Heart left ventricle (tissue), 16 donors: ENCODE measurements around the gene ALDOA. TPM values are rescaled to one million over a fixed set of nuclear protein-coding genes. Genes with fewer than 3 reads are reported as not detected.

Source experiments
- ATAC-seq, 4 donors: fragments of 200-7000 bp; cut with Tn5 transposase; one replicate each; pipeline ENCODE4 v1.9.1; 2020 to 2022; ENCODE audit warnings: moderate library complexity in 4 of 4, mild to moderate bottlenecking in 3 of 4, moderate number of reproducible peaks in 1 of 4
- DNase-seq, 5 donors: peaks; one replicate each; pipeline ENCODE4 v3.0.0-alpha.2; 2020
- H3K27ac ChIP-seq, 12 donors: fragments of 200-600 bp; sonication (generic) in 4 of 12; one replicate each; pipeline versions ENCODE4 v1.5.0 to v1.8.0; 2016 to 2022; ENCODE audit warnings: mild to moderate bottlenecking in 2 of 12
- H3K27me3 ChIP-seq, 9 donors: fragments of 200-600 bp; sonication (generic) in 2 of 9; one replicate each; pipeline versions ENCODE4 v1.5.1 to v1.8.0; 2016 to 2022; ENCODE audit warnings: mild to moderate bottlenecking in 3 of 9
- H3K36me3 ChIP-seq, 9 donors: fragments of 200-600 bp; sonication (generic) in 2 of 9; one replicate each; pipeline versions ENCODE4 v1.5.0 to v1.8.0; 2018 to 2022; ENCODE audit warnings: mild to moderate bottlenecking in 2 of 9
- H3K4me1 ChIP-seq, 12 donors: fragments of 200-600 bp; sonication (generic) in 4 of 12; one replicate each; pipeline versions ENCODE4 v1.5.0 to v1.8.0; 2016 to 2022; ENCODE audit warnings: mild to moderate bottlenecking in 3 of 12
- H3K4me3 ChIP-seq, 12 donors: fragments of 200-600 bp; sonication (generic) in 4 of 12; one replicate each; pipeline versions ENCODE4 v1.5.0 to v1.8.0; 2017 to 2022; ENCODE audit warnings: mild to moderate bottlenecking in 9 of 12, moderate library complexity in 4 of 12
- H3K9me3 ChIP-seq, 12 donors: fragments of 200-600 bp; sonication (generic) in 4 of 12; one replicate each; pipeline versions ENCODE4 v1.5.0 to v1.8.0; 2016 to 2022; ENCODE audit warnings: mild to moderate bottlenecking in 1 of 12
- POLR2A ChIP-seq, 2 donors: fragments of 450-650 bp; IDR thresholded peaks; one replicate each; pipeline ENCODE4 v1.6.1; 2017; ENCODE audit warnings: antibody characterized with exemption in 2 of 2, mild to moderate bottlenecking in 2 of 2, moderate library complexity in 2 of 2
- WGBS, 4 donors: extraction: QIAGEN DNeasy Blood & Tissue Kit in 2 of 4; methylation state at CpG; one replicate each; pipeline versions ENCODE4 v1.1.5 to v1.1.7; 2013 to 2018; 5-methylcytosine and 5-hydroxymethylcytosine counted together
- intact Hi-C, 10 donors: fragments of 100-400 bp; cut with DNase I; formaldehyde crosslinking; loops; one replicate each; pipeline versions ENCODE4 v1.11.1 to v1.14.2; 2022
- polyA plus RNA-seq, 2 donors: library from polyadenylated mRNA; stranded (reverse); fragments of 200-250 nt; gene quantifications; one replicate each; pipeline ENCODE4 v1.2.3, GENCODE V29; 2013
- total RNA-seq, 9 donors: library from RNA; depleted of rRNA in 2 of 9; stranded (reverse); fragments of >200 nt in 2 of 9; fragmentation: NEBNext Ultra II Directional in 3 of 9; extraction: Animal tissue kit (Norgen Biotek cat#: 25700) in 3 of 9; gene quantifications; one replicate each; pipeline versions ENCODE4 v1.1.0 to v1.2.4, GENCODE V29; 2016 to 2023
- TF ChIP-seq, protein P1 (sequence below), 12 donors: fragments of 200-600 bp; sonication (generic) in 4 of 12; IDR thresholded peaks; one replicate each; pipeline versions ENCODE4 v1.5.0 to v1.8.0; 2018 to 2022; ENCODE audit warnings: antibody characterized with exemption in 12 of 12, mild to moderate bottlenecking in 5 of 12
- donor health status: ischemic (EF 13 %, LVEDD 7.1; RV severe dilation, severe dysfunction).
- donor health status: healthy with polysubstance abuse.
- donor health status: DM: no; HTN: yes; CAD: no.
- donor health status: DM: no; HTN: no; CAD: no.
- donor health status: ischemic (EF 25% LVEDD 6.9; RV normal size, moderate dysfunction).
- donor health status: ischemic (EF 25% LVEDD 5.7; RV mildly dilated, moderate dysfunction).
- donor health status: healthy.
- donor health status: DM: yes; HTN: yes; CAD: no.
- donor health status: ischemic (EF 35%, LVEDD 5.7; RV mildly dilated, moderate dysfunction).
- donor health status: nonischemic (EF 11% LVEDD 7.7; RV severe dilation, severe dysfunction).
- donor health status: DM: yes; HTN: yes; CAD: no.
- donor health status: PGD.
- donor health status: ischemic (EF 29% LVEDD 5.4; RV normal size, mild dysfunction).
- donor health status: nonischemic (EF 23%, LVEDD 6.1; RV moderate dilation, normal function).

The ALDOA gene
- total and polyA plus RNA-seq, 11 donors = 2,585 to 5,076 (median 3,542) TPM

DNA sequence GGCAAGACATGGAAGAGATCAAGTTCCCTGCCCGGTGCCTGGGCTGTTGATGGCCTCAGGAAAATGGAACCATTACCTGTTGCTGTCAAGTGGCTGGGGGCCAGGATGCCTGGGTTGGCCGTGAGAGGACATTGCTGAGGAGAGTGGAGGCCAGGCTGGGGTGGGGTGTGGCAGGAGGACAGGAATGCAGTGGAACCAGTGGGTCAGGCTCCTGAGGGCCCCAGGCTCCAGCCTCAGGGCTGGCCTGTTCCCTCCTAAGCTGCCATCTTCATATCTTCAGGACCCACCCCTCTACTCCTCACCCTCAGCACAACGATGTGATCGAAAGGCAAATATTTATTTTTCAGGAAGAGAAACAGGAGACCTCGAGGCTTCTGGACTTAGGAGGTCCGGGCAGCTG, 38.9 kb downstream of the ALDOA start:
- no peak for TF ChIP-seq POLR2A (IDR thresholded peaks at IDR 0.05)
- TF ChIP-seq, protein P1, sequence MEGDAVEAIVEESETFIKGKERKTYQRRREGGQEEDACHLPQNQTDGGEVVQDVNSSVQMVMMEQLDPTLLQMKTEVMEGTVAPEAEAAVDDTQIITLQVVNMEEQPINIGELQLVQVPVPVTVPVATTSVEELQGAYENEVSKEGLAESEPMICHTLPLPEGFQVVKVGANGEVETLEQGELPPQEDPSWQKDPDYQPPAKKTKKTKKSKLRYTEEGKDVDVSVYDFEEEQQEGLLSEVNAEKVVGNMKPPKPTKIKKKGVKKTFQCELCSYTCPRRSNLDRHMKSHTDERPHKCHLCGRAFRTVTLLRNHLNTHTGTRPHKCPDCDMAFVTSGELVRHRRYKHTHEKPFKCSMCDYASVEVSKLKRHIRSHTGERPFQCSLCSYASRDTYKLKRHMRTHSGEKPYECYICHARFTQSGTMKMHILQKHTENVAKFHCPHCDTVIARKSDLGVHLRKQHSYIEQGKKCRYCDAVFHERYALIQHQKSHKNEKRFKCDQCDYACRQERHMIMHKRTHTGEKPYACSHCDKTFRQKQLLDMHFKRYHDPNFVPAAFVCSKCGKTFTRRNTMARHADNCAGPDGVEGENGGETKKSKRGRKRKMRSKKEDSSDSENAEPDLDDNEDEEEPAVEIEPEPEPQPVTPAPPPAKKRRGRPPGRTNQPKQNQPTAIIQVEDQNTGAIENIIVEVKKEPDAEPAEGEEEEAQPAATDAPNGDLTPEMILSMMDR (IDR thresholded peaks at IDR 0.05) = no peak
- 86 to 94% (median 92%) methylated on average over 6 of the region's 6 CpGs for WGBS, 4 donors
- DNase-seq = no peak
- Histone ChIP-seq H3K9me3 (no peaks in the 10 kb centered on the region), H3K4me3 (no peak overlapping the region), H3K27ac (no peak overlapping the region), H3K36me3 (peaks cover 0 to 54% (median 43%) of the 10 kb centered on the region in 9 donors), H3K4me1 (no peaks in the 10 kb centered on the region), H3K27me3 (no peaks in the 10 kb centered on the region)
- intact Hi-C loops = no loop called here
- ATAC-seq = peak in 1 of 4 donors; percentile 14

DNA sequence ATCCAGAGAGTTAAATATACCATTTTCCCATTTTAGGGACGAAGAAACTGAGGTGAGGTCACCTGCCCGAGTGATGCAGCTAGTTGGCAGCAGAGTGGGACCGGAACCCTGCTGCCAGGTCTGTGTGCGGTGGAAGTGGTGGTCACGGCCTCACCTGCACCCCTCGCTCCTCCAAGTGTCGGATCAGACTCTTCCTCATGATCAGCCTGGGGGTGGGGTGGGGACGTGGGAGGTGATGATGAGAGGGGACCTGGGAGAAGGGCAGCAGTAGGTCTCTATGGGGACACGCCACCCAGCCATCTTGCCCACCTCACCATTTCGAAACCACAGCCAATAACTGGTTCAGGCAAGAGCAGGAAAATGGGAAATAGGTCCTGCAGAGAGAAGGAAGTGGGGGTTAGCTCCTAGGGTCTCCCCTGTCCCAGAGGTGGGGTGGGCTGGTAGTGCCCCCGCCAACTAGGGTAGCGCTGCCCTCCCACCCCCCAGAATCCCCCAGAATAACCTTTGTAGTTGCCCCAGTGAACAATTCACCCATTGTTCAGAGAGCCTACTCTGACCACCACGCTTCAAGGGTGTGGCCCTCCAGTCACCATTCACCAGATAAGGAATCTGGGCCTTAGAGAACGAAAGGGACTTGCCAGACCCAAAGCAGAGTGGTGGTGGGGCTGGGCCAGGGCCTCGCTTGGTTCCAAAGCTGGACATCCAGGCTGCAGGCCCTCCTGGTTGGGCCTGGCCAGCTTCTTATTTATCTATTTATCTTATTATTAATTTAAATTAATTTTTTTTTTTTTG, 42.7 kb downstream of the ALDOA start:
- Histone ChIP-seq H3K9me3 (no peaks in the 10 kb centered on the region), H3K4me1 (peaks cover 0 to 2% (median 0%) of the 10 kb centered on the region in 12 donors), H3K36me3 (peaks cover 0 to 87% (median 72%) of the 10 kb centered on the region in 9 donors), H3K4me3 (no peak overlapping the region), H3K27me3 (no peaks in the 10 kb centered on the region), H3K27ac (no peak overlapping the region)
- intact Hi-C loops = no loop called here
- ATAC-seq (no peak), DNase-seq (no peak)
- WGBS, 4 donors = 85 to 93% (median 87%) methylated on average over 9 to 15 of the region's 15 CpGs
- TF ChIP-seq POLR2A (IDR thresholded peaks at IDR 0.05) = no peak

DNA sequence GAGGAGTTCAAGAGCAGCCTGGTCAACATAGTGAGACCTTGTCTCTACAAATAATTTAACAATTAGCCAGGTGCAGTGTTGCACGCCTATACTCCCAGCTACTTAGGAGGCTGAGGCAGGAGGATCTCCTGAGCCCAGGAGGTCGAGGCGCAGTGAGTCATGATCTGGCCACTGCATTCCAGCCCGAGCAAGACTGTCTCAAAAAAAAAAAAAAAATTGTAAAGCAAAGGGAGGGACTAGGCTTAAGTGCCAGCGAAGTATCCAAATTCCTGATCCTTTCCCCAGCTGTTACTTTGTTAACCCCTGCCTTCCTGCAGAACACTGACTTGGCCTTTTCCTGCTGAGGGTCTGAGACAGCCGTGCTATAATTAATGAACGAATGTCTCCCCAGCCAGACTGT, 45.1 kb downstream of the ALDOA start:
- Histone ChIP-seq H3K4me3 (no peak overlapping the region), H3K27ac (no peak overlapping the region), H3K27me3 (no peaks in the 10 kb centered on the region), H3K4me1 (peaks cover 0 to 5% (median 0%) of the 10 kb centered on the region in 12 donors), H3K9me3 (no peaks in the 10 kb centered on the region), H3K36me3 (peaks cover 0 to 92% (median 82%) of the 10 kb centered on the region in 9 donors)
- DNase-seq (no peak), ATAC-seq (no peak)
- no peak for TF ChIP-seq POLR2A (IDR thresholded peaks at IDR 0.05)
- TF ChIP-seq, protein P1 (IDR thresholded peaks at IDR 0.05) = no peak
- intact Hi-C loops = no loop called here
- WGBS, 4 donors = 57 to 68% (median 62%) methylated on average over 3 to 7 of the region's 7 CpGs

DNA sequence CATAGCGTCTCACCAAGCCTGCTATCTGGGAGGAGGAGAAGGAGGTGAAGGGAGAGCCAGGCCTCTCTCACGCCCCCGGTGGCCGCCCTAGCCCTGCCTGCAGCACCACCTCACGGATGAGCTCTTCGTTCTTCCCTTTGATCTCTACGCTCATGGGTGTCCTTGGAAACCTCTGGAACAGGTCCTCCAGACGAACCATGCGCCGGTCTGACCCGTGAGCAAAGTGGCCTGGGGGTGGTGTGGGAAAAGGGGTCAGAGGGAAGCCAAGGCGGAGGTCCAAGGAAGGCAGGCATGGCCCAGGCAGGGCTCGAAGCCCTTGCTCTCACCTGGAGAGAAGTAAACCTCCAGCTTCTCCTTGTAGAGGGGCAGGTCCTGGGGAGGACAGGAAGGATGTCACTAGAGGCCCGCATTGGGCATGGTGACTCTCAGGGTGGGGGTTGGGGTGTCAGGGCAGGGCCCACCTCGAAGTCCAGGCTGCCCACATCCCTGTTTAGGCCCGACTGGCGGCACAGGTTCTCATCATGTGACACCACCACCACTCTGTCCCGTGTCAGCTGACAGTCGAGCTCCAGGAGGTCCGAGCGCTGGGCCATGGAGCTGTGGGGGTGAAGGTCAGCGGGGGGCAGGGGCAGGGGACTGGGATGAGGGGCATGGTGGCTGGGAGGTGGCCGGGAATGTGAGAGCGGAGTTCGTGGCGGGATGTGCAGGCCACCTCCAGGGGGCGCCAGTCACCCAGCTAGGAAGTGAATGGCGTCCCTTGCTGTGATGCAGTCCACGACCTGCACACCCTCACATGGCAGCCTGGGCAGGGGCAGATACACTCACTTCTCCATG, 46.9 kb downstream of the ALDOA start:
- 78 to 87% (median 83%) methylated on average over 25 to 29 of the region's 29 CpGs for whole genome bisulfite sequencing, 4 donors
- DNase-seq = peak; percentile 35 to 84 (median 53)

More for the DNA sequence above, 46.9 kb downstream of the ALDOA start:
- peak in 3 of 4 donors; percentile 50 to 59 (median 56) for ATAC-seq
- no peak overlapping the region for H3K4me3 ChIP-seq
- no peaks in the 10 kb centered on the region for H3K9me3 ChIP-seq
- H3K27me3 ChIP-seq = no peaks in the 10 kb centered on the region
- H3K4me1 ChIP-seq = peaks cover 0 to 5% (median 0%) of the 10 kb centered on the region in 12 donors
- intact Hi-C loops = no loop called here
- no peak overlapping the region for H3K27ac ChIP-seq
- H3K36me3 ChIP-seq = peaks cover 0 to 96% (median 87%) of the 10 kb centered on the region in 9 donors
- TF ChIP-seq, protein P1 (IDR thresholded peaks at IDR 0.05) = peak; percentile 9 to 68 (median 56)
- TF ChIP-seq POLR2A (IDR thresholded peaks at IDR 0.05) = no peak
